ENCODE measurements around the gene CAPN10. TPM values are rescaled to one million over a fixed set of nuclear protein-coding genes. Genes with fewer than 3 reads are reported as not detected.

CAPN10 gene
- total and polyA plus RNA-seq, 3 donors from 2014 or later = 29.8 to 104 (median 66.5) TPM

- H3K4me3 ChIP-seq = no peak overlapping the region
- no peak for DNase-seq
- 68 to 71% methylated on average over 10 of the region's 10 CpGs for WGBS, 2 donors
Observed at GRCh38 chr2:240588006-240588655, 1.6 kb downstream of the CAPN10 start.

GRCh38 chr2:240588669-240589068 lies 2.1 kb downstream of the CAPN10 start:
- H3K27ac ChIP-seq = no peak overlapping the region
- H3K27me3 ChIP-seq = no peaks in the 10 kb centered on the region
- 81 to 86% methylated on average over 4 of the region's 4 CpGs for WGBS, 2 donors
- H3K4me1 ChIP-seq = peaks cover 26% of the 10 kb centered on the region
- H3K9me3 ChIP-seq = no peaks in the 10 kb centered on the region
- intact Hi-C loops (cut with DNase I; ENCODE audit: low total_unique reads) = no loop called here
- no peak for TF ChIP-seq POLR2A (IDR thresholded peaks at IDR 0.05)
- no peak for TF ChIP-seq CTCF (IDR thresholded peaks at IDR 0.05)
- H3K36me3 ChIP-seq (ENCODE audit: low read depth, missing control alignments) = no peaks in the 10 kb centered on the region
- H3K4me3 ChIP-seq = no peak overlapping the region
- DNase-seq = no peak

More at GRCh38 chr2:240588006-240588655, 1.6 kb downstream of the CAPN10 start:
- peaks cover 26% of the 10 kb centered on the region for H3K4me1 ChIP-seq
- H3K27me3 ChIP-seq = no peaks in the 10 kb centered on the region
- no peaks in the 10 kb centered on the region for H3K9me3 ChIP-seq
- no peaks in the 10 kb centered on the region for H3K36me3 ChIP-seq (ENCODE audit: low read depth, missing control alignments)
- no peak for TF ChIP-seq CTCF (IDR thresholded peaks at IDR 0.05)
- TF ChIP-seq POLR2A (IDR thresholded peaks at IDR 0.05) = no peak
- no peak overlapping the region for H3K27ac ChIP-seq
- intact Hi-C loops (cut with DNase I; ENCODE audit: low total_unique reads) = no loop called here

DNA sequence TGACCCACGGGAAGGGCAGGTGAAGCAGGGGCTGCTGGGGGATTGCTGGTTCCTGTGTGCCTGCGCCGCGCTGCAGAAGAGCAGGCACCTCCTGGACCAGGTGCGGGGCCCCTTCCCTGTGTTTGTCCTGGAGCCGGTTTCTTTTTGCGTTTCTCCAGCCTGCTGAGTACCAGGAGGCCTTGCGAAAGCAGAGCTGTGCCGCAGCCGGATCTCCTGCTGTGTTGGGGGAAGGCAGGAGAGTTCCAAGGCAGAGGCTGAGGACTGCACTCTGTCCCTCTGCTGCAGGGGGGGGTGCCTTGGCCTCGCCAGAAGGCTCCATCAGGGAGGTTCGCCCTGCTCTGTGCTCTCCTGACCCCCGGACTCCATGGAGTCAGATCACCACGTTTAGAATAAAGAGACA lies 2.8 kb downstream of the CAPN10 start:
- peaks cover 28% of the 10 kb centered on the region for H3K4me1 ChIP-seq
- intact Hi-C loops (cut with DNase I; ENCODE audit: low total_unique reads) = no loop called here
- H3K4me3 ChIP-seq = no peak overlapping the region
- H3K36me3 ChIP-seq (ENCODE audit: low read depth, missing control alignments) = no peaks in the 10 kb centered on the region
- H3K27me3 ChIP-seq = no peaks in the 10 kb centered on the region
- TF ChIP-seq POLR2A (IDR thresholded peaks at IDR 0.05) (no peak), CTCF (IDR thresholded peaks at IDR 0.05) (no peak)
- H3K9me3 ChIP-seq = no peaks in the 10 kb centered on the region
- no peak overlapping the region for H3K27ac ChIP-seq
- no peak for DNase-seq
- 88 to 92% methylated on average over 11 to 14 of the region's 14 CpGs for WGBS, 2 donors

DNA sequence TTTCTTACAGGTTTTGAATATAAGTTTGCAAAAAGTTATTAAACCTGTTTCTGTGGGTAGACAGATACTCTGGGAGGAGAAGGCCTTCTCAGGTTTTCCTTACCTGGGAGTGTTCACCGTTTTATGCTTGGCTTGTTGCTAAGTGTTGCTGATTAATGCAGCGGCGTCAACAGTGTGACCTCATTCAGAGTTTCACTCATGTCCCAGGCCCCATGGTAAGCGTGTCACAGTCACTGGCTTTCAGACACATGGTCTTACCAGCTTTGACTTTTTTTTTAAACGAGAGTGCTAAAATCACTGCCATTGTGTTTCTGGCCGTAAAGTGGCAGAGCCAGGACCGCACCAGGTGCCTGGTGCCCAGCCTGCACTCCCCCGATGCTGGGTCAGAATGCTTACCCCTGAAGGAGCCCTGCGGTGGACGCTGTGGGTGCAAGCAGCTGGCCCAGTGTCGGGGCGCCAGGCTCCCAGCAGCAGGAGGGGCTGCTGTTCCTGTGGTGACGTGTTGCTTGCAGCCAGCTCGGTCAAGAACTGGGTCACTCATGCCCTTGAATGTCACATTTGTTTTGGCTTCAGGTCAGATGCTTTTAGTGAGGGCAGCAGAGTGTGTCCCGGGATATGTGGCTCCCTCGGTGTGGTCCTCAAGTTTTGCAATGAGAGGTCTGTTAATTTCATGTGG lies 3.5 kb downstream of the CAPN10 start:
- H3K9me3 ChIP-seq = no peaks in the 10 kb centered on the region
- no peak for DNase-seq
- no peak overlapping the region for H3K4me3 ChIP-seq
- H3K27ac ChIP-seq = no peak overlapping the region
- H3K27me3 ChIP-seq = no peaks in the 10 kb centered on the region
- no peaks in the 10 kb centered on the region for H3K36me3 ChIP-seq (ENCODE audit: low read depth, missing control alignments)
- WGBS, 2 donors = 88 to 95% methylated on average over 10 to 12 of the region's 16 CpGs
- no peak for TF ChIP-seq CTCF (IDR thresholded peaks at IDR 0.05)
- H3K4me1 ChIP-seq = peaks cover 28% of the 10 kb centered on the region
- intact Hi-C loops (cut with DNase I; ENCODE audit: low total_unique reads) = no loop called here
